ENCODE data around the gene LDB2. TPM values are rescaled to one million over a fixed set of nuclear protein-coding genes. Genes with fewer than 3 reads are reported as not detected.

The LDB2 gene
- total and polyA plus RNA-seq, 2 of the 8 experiments (the other 6 are each of a cell fraction or from before 2014, with no cell fraction given), result 57.0 to 140 TPM

DNA sequence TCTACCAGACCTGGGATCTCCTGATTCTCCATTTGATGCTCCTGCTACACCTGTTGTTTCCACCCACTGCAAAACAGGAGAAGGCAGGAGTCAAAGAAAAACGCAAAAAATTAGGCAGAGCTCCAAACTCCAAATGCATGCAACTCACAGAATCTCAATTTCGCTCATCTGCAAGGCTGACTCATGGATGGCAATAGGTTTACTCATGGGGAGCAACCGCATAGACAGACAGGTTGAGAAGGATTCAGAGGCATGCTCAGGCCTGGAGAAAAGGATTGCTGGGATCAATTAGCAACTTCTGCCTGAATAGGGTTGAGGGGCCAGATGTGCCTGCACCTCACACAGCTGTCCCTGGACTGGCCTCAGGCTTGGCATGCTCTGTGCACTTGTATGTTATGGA is 231.0 kb downstream of the LDB2 start:
- ChIA-PET CTCF (ENCODE audit: partially characterized antibody) (interaction anchor here (1.3 kb wide), 1 partner anchor 8 kb away, joined by 3 read pairs; no protein-coding TSS in a partner anchor), POLR2A (ENCODE audit: partially characterized antibody) (no interaction called here)
- no peak overlapping the region for H3K23ac ChIP-seq (ENCODE audit: insufficient read length)
- 79% methylated on average over 3 of the region's 3 CpGs; no CpG with 5 or more reads in 1 of the 2 experiments for WGBS, 2 experiments (ENCODE audit: extremely low coverage in 1 of 2, insufficient coverage in 1 of 2, insufficient read length in 1 of 2, insufficient replicate concordance in 2 of 2, low coverage in 1 of 2, low lambda C conversion rate in 2 of 2, missing lambda C conversion rate in 1 of 2)
- H3K36me3 ChIP-seq (ENCODE audit: control insufficient read depth in 2 of 4, insufficient read depth in 4 of 4, low read length in 3 of 4), result peaks cover 0 to 12% (median 5%) of the 10 kb centered on the region in 4 experiments; a peak in 4 of 8 replicates
- no peak overlapping the region for H2BK15ac ChIP-seq (ENCODE audit: low read length)
- H2BK120ac ChIP-seq (replicated peaks; ENCODE audit: low read depth, low read length), result no peak overlapping the region
- H3K27ac ChIP-seq (ENCODE audit: low read depth, low read length), result no peak overlapping the region
- H3K79me1 ChIP-seq (ENCODE audit: low read depth, low read length), result 0 out of 2 replicates have a peak, but pooled peaks cover 3% of the 10 kb centered on the region
- no peak overlapping the region for H3K4ac ChIP-seq (replicated peaks; ENCODE audit: insufficient read length, low read depth, low read length)
- no peak overlapping the region for H3K4me3 ChIP-seq (ENCODE audit: extremely low read depth in 1 of 4, insufficient read depth in 2 of 4, low read depth in 3 of 4, low read length in 4 of 4)
- no peak overlapping the region for H3K4me2 ChIP-seq (ENCODE audit: insufficient read depth in 1 of 2, low read depth in 2 of 2, low read length in 2 of 2)
- no peak overlapping the region for H3K14ac ChIP-seq (ENCODE audit: insufficient read length)
- H4K91ac ChIP-seq (replicated peaks; ENCODE audit: insufficient read length, low read length), result no peak overlapping the region
- H4K8ac ChIP-seq (ENCODE audit: extremely low read depth, insufficient read depth, low read length), result no peak overlapping the region
- DNase-seq (ENCODE audit: low read depth in 1 of 2, low spot score in 2 of 2), result no peak
- H2BK12ac ChIP-seq (ENCODE audit: low read depth, low read length), result no peak overlapping the region
- H2AK5ac ChIP-seq (ENCODE audit: low read depth, low read length), result no peak overlapping the region
- no peak overlapping the region for H3K9ac ChIP-seq (replicated peaks in 1 of 4; ENCODE audit: extremely low read depth in 1 of 4, low read depth in 3 of 4, low read length in 3 of 4)
- H3K9me3 ChIP-seq (ENCODE audit: insufficient read depth in 2 of 2, low read depth in 1 of 2, low read length in 1 of 2), result peaks cover 0 to 12% of the 10 kb centered on the region in 2 experiments; a peak in 1 of 4 replicates
- no peak overlapping the region for H3K18ac ChIP-seq (ENCODE audit: extremely low read depth, low read length)
- no peak overlapping the region for H2BK5ac ChIP-seq (ENCODE audit: low read depth, low read length)
- H4K5ac ChIP-seq (ENCODE audit: insufficient read length, low read depth, low read length), result no peak overlapping the region
- H4K20me1 ChIP-seq (replicated peaks in 1 of 2; ENCODE audit: control insufficient read depth in 1 of 2, insufficient read depth in 2 of 2, low read length in 2 of 2), result no peaks in the 10 kb centered on the region
- no peaks in the 10 kb centered on the region for H3K23me2 ChIP-seq (ENCODE audit: low read depth, low read length)
- H2AFZ ChIP-seq (ENCODE audit: low read length), result no peak overlapping the region
- FAIRE-seq, result no peak
- no peak overlapping the region for H2BK20ac ChIP-seq (ENCODE audit: low read length)
- no peaks in the 10 kb centered on the region for H3K27me3 ChIP-seq (replicated peaks in 1 of 4; ENCODE audit: control insufficient read depth in 3 of 4, extremely low read depth in 1 of 4, insufficient read depth in 3 of 4, low read length in 3 of 4)
- H3K56ac ChIP-seq (replicated peaks; ENCODE audit: insufficient read length, low read depth, low read length), result no peak overlapping the region
- peaks cover 0 to under 1% (median 0%) of the 10 kb centered on the region in 4 experiments; a peak in 2 of 7 replicates for H3K4me1 ChIP-seq (replicated peaks in 1 of 4; ENCODE audit: control insufficient read depth in 3 of 4, insufficient read depth in 4 of 4, low read length in 3 of 4)
- no peaks in the 10 kb centered on the region for H3K79me2 ChIP-seq (ENCODE audit: control insufficient read depth in 1 of 2, insufficient read depth in 2 of 2, low read length in 2 of 2)
- no peak for TF ChIP-seq CTBP2 (IDR thresholded peaks at IDR 0.05; ENCODE audit: borderline replicate concordance, insufficient read depth, insufficient read length, low read length)
- TF ChIP-seq KDM1A (IDR thresholded peaks at IDR 0.05; ENCODE audit: borderline replicate concordance, low read length), result no peak
- no peak for TF ChIP-seq POLR2AphosphoS5 (IDR thresholded peaks at IDR 0.05; ENCODE audit: low read depth, low read length)
- TF ChIP-seq, protein P1, sequence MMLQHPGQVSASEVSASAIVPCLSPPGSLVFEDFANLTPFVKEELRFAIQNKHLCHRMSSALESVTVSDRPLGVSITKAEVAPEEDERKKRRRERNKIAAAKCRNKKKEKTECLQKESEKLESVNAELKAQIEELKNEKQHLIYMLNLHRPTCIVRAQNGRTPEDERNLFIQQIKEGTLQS (IDR thresholded peaks at IDR 0.05; ENCODE audit: insufficient read depth, low read depth, low read length), result no peak
- TF ChIP-seq, protein P2, sequence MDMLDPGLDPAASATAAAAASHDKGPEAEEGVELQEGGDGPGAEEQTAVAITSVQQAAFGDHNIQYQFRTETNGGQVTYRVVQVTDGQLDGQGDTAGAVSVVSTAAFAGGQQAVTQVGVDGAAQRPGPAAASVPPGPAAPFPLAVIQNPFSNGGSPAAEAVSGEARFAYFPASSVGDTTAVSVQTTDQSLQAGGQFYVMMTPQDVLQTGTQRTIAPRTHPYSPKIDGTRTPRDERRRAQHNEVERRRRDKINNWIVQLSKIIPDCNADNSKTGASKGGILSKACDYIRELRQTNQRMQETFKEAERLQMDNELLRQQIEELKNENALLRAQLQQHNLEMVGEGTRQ (IDR thresholded peaks at IDR 0.05; ENCODE audit: low read length), result no peak
- TF ChIP-seq TCF12 (IDR thresholded peaks at IDR 0.05; ENCODE audit: low read depth, low read length), result no peak
- TF ChIP-seq SP4 (IDR thresholded peaks at IDR 0.05; ENCODE audit: low read length), result no peak
- TF ChIP-seq RXRA (IDR thresholded peaks at IDR 0.05; ENCODE audit: insufficient read depth, low read depth, low read length), result no peak
- TF ChIP-seq ASH2L (IDR thresholded peaks at IDR 0.05; ENCODE audit: low read length), result no peak
- no peak for TF ChIP-seq MAFK (IDR thresholded peaks at IDR 0.05; ENCODE audit: low read depth, low read length)
- no peak for TF ChIP-seq KDM5A (IDR thresholded peaks at IDR 0.05; ENCODE audit: low read length)
- no peak for TF ChIP-seq YY1 (IDR thresholded peaks at IDR 0.05; ENCODE audit: low read depth, low read length)
- TF ChIP-seq NANOG (IDR thresholded peaks at IDR 0.05; ENCODE audit: insufficient read depth, low read depth, low read length, poor library complexity, severe bottlenecking), result no peak

Data from H1 (cell line).